ENCODE measurements around the gene PROSER1.
"Not testable (repeated sequence)": the region's sequence is repeated elsewhere in the genome, so short reads cannot be mapped to it uniquely, and the experiment has no call there.

PROSER1 gene

DNA sequence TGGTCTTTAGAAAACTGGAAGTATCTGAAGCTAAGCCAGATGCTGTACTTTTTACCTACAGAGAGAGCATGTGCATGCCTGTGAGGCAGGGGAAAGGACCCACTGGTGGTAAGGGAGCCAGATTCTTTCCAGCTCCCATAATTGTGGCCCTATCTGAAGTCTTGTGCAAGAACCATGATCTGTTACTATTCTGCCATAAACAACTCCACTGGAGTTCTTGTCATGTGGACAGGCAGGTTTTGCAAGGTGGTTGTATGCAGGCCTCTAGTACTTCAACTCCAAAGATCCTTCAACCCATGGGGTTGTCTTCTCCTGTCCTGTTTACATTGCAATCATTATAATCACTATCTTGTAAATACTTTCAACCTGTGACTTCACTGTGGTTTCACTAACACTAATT, 14.1 kb downstream of the PROSER1 start:
- TF ChIP-seq TAF1 (IDR thresholded peaks at IDR 0.05; ENCODE audit: borderline replicate concordance, low read depth, low read length) (no peak), POLR2A (IDR thresholded peaks at IDR 0.05; ENCODE audit: low read depth, low read length) (no peak), POLR2AphosphoS5 (IDR thresholded peaks at IDR 0.05; ENCODE audit: low read depth, low read length) (no peak)
- DNase-seq (ENCODE audit: insufficient read length) (no peak), FAIRE-seq (no peak)

DNA sequence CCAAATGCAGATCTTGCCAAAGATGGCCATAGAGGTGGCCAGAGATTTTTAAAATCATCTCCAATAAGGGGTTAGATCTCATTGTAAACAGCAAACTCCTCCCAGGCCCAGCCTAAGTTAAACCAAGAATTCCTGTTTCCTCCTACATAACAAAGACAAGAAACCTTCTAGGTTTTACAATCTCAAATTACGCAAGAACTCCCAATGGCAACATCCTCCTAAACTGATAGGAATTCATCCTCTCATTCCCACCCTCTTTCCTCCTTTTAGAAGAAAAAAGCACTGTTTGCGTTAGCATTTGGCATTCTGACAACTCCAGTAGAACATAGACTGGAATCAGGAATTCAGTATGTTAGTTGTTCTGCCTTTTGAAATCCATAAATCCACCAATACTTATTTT, 14.6 kb downstream of the PROSER1 start:
- FAIRE-seq (no peak), DNase-seq (ENCODE audit: insufficient read length) (no peak)
- TF ChIP-seq TAF1 (IDR thresholded peaks at IDR 0.05; ENCODE audit: borderline replicate concordance, low read depth, low read length) (no peak), POLR2A (IDR thresholded peaks at IDR 0.05; ENCODE audit: low read depth, low read length) (no peak), POLR2AphosphoS5 (IDR thresholded peaks at IDR 0.05; ENCODE audit: low read depth, low read length) (no peak)

DNA sequence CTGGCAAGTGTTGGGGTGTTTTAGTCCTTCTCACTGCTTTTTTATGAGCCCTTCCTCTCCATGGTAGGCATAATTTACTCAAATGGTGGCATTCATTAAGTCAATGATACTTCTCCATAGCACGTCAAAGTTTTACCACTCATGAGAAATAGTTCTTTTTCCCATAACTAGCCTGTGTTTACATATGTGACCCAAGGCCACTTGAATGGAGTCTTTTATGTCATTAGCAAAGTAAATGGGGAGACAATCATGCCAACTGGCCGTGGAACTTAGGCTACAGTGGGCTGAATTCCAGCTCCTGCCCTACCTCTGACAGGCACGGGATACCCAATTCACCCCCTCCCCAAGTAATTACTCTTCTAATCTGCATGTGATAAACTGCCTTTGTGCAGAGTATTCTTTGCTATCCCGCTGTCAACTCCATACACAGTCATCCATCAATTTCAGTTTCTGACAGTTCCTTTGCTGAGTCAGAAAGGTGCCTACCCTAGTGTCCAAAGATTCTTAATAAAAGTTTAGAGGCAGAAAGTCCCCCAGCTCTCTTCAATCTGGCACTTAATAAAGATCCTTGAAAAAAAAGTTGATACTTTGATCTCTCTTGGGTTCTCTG, 16.9 kb downstream of the PROSER1 start:
- FAIRE-seq (no peak), DNase-seq (ENCODE audit: insufficient read length) (no peak)
- TF ChIP-seq TAF1 (IDR thresholded peaks at IDR 0.05; ENCODE audit: borderline replicate concordance, low read depth, low read length) (no peak), POLR2A (IDR thresholded peaks at IDR 0.05; ENCODE audit: low read depth, low read length) (no peak), POLR2AphosphoS5 (IDR thresholded peaks at IDR 0.05; ENCODE audit: low read depth, low read length) (no peak)

DNA sequence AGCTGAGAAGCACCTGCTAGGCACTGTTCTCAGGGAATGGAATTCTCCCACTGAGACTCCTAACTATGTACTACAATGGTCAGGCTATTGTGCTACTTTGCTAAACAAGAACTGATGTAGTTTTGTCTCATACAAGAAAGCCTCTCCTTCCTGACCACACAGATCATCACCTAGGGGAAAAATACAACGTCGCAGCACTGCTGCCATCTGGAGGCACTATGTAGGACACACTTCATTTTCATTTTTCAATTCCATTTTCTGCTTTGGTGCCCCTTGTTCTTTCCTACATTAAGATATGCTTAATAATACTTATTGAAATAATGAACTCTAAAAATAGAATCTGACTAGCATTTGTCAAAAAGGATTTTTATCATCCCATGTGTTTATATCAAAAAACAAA, 21.1 kb downstream of the PROSER1 start:
- DNase-seq (ENCODE audit: insufficient read length): no peak
- peak; percentile 79 for FAIRE-seq
- TF ChIP-seq POLR2A (IDR thresholded peaks at IDR 0.05; ENCODE audit: low read depth, low read length) (no peak), POLR2AphosphoS5 (IDR thresholded peaks at IDR 0.05; ENCODE audit: low read depth, low read length) (no peak), TAF1 (IDR thresholded peaks at IDR 0.05; ENCODE audit: borderline replicate concordance, low read depth, low read length) (no peak)

DNA sequence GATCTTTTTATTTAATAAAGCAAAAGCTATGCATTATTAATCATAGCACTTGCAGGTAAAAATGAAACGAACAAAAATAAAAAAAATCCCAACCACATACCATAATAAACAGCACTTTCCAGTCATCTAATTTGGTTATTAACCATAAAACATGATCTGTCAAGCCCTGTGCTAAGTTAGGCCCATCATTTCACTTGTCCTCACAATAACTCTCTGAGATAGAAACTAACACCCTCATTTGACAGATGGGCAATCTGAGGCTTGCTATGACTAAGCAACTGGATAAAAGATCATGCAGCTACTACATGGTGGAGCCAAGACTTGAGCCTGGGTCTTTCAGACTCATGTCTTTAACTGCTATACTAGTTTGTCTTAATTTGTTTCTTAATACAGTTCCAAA, 21.8 kb downstream of the PROSER1 start:
- FAIRE-seq (peak; percentile 66), DNase-seq (ENCODE audit: insufficient read length) (no peak)
- TF ChIP-seq POLR2AphosphoS5 (IDR thresholded peaks at IDR 0.05; ENCODE audit: low read depth, low read length): no peak
- no peak for TF ChIP-seq POLR2A (IDR thresholded peaks at IDR 0.05; ENCODE audit: low read depth, low read length)

DNA sequence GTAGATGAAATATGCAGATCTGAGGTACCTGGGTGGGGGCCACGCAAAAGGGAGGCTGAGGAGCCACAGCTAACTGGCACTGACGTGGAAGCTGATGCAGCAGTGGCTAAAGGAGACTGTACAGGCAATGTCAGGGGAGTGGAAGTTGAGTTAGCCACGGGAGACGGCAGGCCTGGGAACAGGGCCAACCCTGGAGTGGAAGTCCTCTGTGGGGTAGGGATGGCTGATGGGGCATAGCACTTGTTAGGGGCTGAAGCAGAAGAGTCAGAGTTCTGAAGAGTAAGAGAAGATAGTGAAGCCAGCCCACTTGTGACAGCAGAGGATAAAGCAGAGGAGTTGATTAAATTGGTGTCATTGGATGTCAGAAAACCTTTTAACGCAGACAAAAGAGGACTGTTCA, 24.4 kb downstream of the PROSER1 start:
- no peak for FAIRE-seq
- TF ChIP-seq TAF1 (IDR thresholded peaks at IDR 0.05; ENCODE audit: borderline replicate concordance, low read depth, low read length) (no peak), POLR2A (IDR thresholded peaks at IDR 0.05; ENCODE audit: low read depth, low read length) (no peak), POLR2AphosphoS5 (IDR thresholded peaks at IDR 0.05; ENCODE audit: low read depth, low read length) (no peak)
- no peak for DNase-seq (ENCODE audit: insufficient read length)

DNA sequence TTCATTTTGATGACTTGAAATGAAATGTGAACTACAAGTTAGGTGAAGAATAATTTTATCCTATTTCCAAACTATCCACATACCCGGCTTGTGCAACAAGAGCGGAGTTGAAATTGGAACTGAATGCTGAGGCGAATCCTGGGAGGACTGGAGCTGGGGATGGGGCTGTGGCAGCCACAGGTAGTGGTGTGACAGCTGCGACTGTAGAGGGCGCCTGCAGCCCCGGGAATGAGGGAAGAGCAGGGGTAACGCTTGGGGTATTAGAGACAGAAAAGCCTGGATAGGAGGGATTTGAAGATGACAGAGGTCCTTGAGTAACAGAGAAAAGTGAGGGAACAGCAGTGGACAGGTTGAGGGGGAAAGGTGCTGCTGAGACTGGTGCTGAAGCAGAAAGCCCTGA, 25.3 kb downstream of the PROSER1 start:
- no peak for FAIRE-seq
- TF ChIP-seq TAF1 (IDR thresholded peaks at IDR 0.05; ENCODE audit: borderline replicate concordance, low read depth, low read length) (no peak), POLR2AphosphoS5 (IDR thresholded peaks at IDR 0.05; ENCODE audit: low read depth, low read length) (no peak)

DNA sequence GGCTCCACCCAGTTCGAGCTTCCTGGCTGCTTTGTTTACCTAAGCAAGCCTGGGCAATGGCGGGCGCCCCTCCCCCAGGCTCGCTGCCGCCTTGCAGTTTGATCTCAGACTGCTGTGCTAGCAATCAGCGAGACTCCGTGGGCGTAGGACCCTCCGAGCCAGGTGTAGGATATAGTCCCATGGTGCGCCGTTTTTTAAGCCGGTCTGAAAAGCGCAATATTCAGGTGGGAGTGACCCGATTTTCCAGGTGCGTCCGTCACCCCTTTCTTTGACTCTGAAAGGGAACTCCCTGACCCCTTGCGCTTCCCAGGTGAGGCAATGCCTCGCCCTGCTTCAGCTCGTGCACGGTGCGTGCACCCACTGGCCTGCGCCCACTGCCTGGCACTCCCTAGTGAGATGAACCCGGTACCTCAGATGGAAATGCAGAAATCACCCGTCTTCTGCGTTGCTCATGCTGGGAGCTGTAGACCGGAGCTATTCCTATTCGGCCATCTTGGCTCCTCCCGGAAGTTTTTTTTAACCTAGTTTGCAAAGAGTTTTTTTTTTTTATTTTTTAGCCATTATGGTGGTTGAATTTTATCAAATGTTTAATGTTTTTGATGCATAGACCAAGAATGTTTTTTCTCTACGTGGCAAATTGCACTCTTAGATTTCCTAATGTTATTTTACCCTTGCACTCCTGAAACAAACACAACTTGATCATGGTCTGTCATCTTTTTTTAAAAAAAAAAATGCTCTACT, 31.3 kb downstream of the PROSER1 start:
- DNase-seq (ENCODE audit: insufficient read length); FAIRE-seq: not testable (repeated sequence)

More for the DNA sequence above, 25.3 kb downstream of the PROSER1 start:
- no peak for DNase-seq (ENCODE audit: insufficient read length)

DNA sequence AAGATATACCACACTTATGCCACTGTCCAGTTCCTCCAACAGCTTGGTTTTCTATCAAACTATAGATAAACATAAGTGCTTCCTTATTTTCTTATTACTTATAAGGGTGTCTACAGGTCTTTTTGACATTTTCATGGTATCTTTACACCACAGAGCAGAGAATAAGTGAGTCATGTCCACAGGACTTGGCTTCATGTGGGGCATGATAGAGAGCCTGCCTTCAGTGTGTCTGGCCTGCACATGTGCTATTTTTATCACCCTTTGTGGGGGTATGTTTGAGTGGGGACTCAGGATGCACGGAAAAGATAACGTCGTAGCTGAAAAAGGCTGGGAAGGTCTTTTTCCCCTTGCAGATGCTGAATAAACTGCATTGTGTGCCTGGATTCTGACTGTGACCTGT, 39.1 kb downstream of the PROSER1 start:
- DNase-seq (ENCODE audit: insufficient read length) (no peak), FAIRE-seq (no peak)
- TF ChIP-seq POLR2A (IDR thresholded peaks at IDR 0.05; ENCODE audit: low read depth, low read length) (no peak), POLR2AphosphoS5 (IDR thresholded peaks at IDR 0.05; ENCODE audit: low read depth, low read length) (no peak), TAF1 (IDR thresholded peaks at IDR 0.05; ENCODE audit: borderline replicate concordance, low read depth, low read length) (no peak)

DNA sequence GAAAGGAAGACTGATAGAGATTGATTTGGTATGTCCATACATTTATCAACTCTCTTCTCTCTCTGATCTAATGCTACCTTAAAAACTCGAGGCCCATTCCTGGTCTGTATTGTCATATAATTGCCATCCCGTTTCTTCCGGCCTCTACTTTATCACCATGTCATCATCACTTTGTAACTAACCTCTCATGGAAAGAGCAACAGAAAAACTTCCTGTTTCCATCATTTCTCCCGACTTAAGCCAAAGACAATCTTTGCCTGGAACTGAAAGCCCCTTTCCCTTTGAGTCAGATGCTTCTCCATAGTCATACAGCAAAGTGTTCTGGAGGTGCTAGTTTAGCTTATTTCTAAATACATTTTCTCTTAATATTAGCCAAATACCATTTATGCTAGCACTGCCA, 44.5 kb downstream of the PROSER1 start:
- FAIRE-seq (no peak), DNase-seq (ENCODE audit: insufficient read length) (no peak)
- no peak for TF ChIP-seq TAF1 (IDR thresholded peaks at IDR 0.05; ENCODE audit: borderline replicate concordance, low read depth, low read length)
- TF ChIP-seq POLR2A (IDR thresholded peaks at IDR 0.05; ENCODE audit: low read depth, low read length): no peak
- no peak for TF ChIP-seq POLR2AphosphoS5 (IDR thresholded peaks at IDR 0.05; ENCODE audit: low read depth, low read length)

DNA sequence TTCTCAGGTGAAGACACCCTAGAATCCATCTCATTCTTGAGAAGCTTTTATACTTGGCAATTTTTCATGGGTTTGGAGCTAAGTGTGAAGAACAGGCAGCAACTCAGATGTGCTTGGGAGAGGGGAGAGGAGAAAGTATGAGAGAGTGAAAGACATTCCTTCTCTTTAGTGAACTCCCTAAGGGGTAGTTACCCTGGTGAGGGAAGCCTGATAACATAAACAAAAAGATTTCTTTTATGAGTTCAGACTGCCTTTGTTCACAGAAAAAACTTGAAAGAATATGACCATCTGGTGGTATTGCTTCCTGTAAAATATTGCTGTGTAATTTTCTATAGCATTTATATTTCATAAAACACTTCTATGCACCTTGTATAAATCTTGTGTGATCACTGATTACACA, 47.2 kb downstream of the PROSER1 start, which contains the start of gene STOML3:
TSS of gene STOML3 (minus strand) at position 139 of the 400 bp plus-strand sequence. CDS start at position 29, 110 bp downstream.
- TF ChIP-seq POLR2A (IDR thresholded peaks at IDR 0.05; ENCODE audit: low read depth, low read length) (no peak), TAF1 (IDR thresholded peaks at IDR 0.05; ENCODE audit: borderline replicate concordance, low read depth, low read length) (no peak), POLR2AphosphoS5 (IDR thresholded peaks at IDR 0.05; ENCODE audit: low read depth, low read length) (no peak)
- DNase-seq (ENCODE audit: insufficient read length) (no peak), FAIRE-seq (no peak)

DNA sequence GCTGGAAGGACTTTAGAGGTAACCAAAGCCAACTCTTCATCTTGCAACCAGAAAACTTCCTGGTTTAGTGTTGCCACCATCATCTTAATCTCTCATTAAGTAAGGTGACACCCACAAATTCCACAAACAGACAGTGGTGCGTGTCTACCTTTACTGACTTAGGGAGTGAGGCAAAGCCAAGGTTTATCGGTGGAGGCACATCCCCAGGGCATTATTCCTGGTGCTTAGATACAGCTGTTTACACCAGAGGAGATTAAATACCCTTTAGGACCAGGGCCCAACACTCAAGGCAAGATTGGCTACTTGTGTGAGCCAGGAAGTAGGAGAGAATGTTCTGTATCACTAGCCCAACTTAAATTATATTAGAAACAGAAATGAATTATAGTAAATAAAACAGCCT, 56.8 kb downstream of the PROSER1 start:
- FAIRE-seq (no peak), DNase-seq (ENCODE audit: insufficient read length) (no peak)
- no peak for TF ChIP-seq POLR2A (IDR thresholded peaks at IDR 0.05; ENCODE audit: low read depth, low read length)
- no peak for TF ChIP-seq TAF1 (IDR thresholded peaks at IDR 0.05; ENCODE audit: borderline replicate concordance, low read depth, low read length)
- no peak for TF ChIP-seq POLR2AphosphoS5 (IDR thresholded peaks at IDR 0.05; ENCODE audit: low read depth, low read length)
